ENCODE data around the gene SMS.

Gene SMS

DNA sequence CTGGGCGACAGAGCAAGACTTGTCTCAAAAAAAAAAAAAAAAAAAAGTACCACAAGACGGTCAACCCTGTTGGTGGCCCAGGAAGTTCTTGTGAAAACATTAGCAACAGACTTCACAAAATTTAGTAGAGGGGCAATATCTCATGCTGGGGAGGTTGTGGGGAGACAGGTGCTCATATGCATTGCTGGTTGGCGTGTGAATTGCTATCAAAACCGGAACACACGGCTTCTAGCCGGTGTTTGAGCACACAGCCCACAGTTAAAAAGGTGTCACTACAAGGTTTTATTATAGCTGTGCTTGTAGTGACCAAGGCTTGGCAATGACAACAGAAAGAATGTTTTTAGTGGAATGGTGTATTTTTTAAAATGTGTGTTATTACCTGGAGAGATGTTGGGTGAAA lies 41.8 kb downstream of the SMS start:
- DNase-seq (ENCODE audit: low spot score), result no peak

DNA sequence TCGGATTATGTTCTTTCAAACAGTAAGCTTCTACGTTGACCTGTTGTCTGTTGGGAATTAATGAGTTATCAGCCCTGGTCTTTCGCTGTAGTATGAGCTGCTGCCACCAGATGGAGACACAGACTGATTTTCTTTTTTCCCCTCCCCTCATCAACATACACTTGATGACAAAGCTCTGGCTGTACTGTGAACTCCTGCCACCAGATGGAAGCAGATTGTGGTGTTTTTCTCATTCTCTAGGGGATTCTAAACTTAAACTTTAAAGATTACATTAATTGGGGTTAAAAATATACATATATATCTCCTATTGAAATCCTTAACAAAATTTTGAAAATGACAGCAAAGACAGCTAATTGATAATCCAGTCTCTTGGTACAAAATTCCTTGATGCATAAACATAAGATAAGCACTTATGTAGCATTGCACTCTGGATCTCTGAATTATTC lies 44.8 kb downstream of the SMS start:
- no peak for DNase-seq (ENCODE audit: low spot score)

DNA sequence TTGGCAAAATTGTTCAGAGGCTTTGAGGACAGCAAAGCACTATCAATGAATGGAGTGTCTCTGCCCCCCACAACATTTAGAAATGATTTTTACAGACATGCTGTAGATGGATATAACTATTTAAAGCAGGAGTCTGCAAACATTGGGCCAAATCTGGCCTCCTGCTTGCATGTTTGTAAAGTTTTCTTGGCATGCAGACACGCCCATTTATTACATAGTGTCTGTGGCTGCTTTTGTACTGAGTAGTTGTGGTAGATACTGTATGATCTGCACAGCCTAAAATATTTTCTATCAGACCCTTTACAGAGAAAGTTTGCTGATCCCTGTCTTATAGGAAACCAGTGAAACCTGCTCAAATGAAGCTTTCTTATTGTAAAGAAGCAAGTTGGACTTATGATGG lies 46.1 kb downstream of the SMS start:
- no peak for DNase-seq (ENCODE audit: low spot score)

DNA sequence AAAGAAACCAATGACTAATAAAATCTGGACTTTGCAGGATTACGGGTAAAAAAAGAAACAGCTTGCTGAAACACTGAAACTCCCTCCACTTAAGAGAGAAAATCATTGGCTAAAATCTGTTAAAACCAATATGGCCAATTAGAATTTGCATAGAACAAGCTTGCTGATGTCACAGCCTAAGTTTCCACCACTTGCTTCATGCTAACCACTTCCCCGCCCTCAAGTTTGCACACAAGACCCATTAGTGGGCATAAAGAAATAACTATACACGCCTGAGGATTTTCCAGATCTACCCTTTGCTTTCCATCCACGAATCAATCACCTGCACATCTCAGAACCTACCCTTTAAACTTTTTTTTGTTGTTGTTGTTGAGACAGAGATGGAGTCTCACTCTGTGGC lies 48.9 kb downstream of the SMS start:
- no peak for DNase-seq (ENCODE audit: low spot score)

DNA sequence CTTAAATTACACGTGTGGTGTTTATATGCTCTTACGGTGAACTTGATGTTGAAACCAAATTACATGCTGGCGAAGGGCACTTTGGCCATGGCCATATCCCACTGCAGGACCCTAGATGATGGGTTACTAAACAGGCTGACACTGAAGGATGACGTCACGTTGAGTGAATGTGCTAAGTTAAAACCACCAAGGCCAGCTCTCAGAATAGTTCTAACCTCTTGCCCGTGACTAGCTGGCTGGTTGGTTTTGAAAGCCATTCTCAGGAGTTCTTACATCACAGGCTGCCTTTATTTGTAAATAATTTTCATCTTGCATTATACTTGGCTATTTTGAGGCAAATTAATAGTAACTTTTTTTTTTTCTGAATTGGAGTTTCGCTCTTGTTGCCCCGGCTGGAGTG lies 50.3 kb downstream of the SMS start:
- no peak for DNase-seq (ENCODE audit: low spot score)

DNA sequence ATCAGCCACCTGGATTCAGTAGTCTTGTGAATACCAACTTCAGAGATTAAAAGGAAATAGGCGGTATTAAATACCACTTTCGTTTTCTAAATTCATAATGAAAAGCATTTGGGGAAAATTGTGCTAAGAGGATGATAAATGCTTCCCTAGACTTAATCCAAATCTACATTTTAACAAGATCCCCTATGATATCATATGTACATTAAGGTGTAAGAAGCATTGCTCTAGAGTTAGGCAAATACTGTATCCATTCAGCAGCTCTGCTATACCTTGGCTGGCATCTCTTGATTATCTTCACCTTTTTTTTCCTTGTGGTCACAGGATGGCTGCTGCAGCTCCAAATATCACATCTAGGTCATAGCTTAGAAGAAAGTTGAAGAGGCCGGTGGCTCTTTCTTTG lies 51.0 kb downstream of the SMS start:
- DNase-seq (ENCODE audit: low spot score), result no peak

DNA sequence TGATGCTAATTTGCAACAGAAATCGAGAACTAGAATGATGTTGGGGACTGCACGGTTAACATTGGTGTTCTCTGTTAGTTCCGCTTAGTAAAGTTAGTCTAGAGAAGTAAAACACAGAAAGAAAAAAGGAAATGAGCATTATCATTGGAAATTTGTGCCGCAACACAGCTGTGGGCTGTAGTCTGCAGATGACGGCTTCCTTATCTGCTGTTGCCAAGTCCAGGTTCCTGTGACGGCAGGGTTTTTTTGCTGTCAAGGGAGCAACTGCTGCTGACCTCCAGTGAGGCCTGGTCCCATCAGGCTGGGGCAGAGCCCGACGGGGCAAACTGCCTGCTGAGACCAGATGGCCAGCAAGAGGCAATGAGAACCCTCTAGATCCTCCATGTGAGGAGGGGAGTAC lies 52.8 kb downstream of the SMS start:
- DNase-seq (ENCODE audit: low spot score), result no peak

DNA sequence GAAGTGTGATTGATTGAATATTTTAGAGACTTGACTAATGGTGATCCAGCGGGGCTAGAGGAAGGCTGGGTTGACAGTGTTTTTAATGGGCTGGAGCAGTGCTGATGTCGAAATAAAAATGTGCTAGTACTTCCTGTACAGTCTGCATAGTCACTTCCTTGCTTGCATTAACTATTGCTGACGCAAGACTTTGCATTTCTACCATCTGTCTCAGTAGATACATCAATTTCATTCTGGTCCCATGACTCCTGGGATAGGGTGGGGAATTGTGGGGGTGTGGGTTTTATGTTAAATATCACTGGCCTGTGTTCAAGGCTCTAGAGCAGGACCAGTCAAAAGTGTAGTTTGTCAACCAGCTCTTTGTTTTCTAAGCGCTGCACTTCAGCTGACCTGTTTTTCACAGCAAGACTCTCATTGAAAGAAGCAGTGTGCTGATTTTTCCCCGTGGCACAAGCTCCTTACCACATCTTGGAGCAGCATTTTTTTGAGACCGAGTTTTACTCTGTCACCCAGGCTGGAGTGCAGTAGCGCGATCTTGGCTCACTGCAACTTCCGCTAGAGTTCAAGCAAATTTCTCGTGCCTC lies 56.5 kb downstream of the SMS start:
- DNase-seq (ENCODE audit: low spot score), result no peak

DNA sequence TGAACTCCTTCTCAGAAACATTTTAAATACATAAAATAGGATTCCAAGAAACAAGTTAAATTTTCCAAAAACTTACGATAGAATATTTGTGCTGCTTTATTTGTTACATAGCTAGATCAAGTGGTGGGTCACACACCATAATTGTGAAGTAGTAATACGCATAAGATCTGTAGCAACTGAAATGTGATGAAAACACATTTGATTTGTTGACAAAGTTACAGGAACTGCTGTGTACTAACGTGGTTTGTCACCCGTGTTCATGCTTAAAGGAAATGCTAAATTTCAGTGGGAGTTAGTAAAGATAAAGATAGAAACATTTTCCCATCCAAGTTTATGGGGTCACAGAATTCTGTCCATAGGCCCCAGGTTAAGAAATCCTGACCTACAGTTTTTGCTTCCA lies 57.5 kb downstream of the SMS start:
- DNase-seq (ENCODE audit: low spot score), result no peak

DNA sequence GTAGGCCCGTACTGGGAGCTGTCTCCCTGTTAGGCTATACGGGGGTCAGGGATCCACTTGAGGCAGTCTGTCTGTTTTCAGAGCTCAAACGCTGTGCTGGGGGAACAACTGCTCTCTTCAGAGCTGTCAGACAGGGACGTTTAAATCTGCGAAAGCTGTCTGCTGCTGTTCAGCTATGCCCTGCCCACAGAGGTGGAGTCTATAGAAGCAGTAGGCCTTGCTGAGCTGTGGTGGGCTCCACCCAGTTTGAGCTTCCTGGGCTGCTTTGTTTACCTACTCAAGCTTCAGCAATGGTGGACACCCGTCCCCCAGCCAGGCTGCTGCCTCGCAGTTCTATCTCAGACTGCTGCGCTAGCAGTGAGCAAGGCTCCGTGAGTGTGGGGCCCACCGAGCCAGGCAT lies 64.4 kb downstream of the SMS start:
- DNase-seq (ENCODE audit: low spot score), result no peak

DNA sequence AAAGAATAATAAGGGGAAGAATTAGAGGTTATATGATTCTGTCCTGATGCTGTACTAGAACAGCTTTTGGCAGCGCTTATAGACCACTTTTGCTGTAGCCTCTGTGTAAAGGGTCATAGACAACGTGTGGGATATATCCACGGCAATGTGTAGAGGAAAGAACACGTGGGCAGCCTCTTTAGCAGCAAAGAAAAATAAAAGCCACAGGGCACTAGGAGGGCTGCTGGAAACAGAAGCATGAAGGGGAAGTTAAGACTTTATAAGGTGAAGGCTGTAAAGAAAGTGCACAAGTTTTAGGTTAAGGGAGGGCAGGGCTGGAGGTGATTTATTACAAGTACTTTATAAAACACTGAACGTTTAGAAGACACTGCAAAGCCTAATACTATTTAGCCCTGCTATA lies 71.5 kb downstream of the SMS start:
- no peak for DNase-seq (ENCODE audit: low spot score)

DNA sequence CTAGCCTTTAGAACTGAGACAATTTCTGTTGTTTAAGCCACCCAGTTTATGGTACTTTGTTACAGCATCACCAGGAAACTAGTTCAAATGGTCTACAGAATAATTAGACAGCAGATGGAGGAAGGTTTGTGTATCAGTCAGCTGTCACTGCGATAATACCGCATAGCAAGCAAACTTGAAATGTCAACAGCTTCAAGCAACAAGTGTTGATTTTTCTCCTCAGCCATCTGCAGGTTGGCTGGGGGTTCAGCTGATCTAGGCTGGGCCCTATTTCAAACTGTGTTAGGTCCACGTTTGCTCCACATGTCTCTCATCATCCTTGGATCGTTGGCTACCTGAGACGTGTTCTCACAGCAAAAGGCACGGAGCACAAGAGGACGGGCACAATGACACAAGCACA lies 72.4 kb downstream of the SMS start:
- DNase-seq (ENCODE audit: low spot score), result no peak

DNA sequence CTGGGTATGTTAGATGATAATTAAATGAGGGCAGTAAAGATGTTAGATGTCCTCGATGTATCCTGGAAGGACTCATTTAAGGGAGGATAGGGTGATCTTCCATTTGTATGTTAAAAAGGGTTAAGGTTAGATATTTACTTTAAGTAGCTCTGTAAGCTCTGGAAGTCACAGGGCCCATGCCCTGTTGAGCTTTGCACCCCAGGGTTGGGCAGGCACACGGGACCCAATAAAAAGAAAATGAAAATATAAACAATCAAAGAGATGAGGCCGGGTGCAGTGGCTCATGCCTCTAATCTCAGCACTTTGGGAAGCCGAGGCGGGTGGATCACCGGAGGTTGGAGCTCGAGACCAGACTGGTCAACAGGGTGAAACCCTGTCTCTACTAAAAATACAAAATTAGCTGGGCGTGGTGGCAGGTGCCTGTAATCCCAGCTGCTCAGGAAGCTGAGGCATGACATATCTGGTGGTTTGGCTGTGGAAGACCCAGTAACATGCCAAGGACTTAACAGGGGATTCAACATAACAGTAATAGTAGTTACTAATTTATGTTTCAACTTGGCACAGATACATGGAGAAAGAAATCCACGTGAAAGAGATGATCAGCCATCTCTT lies 74.7 kb downstream of the SMS start:
- DNase-seq (ENCODE audit: low spot score), result no peak

DNA sequence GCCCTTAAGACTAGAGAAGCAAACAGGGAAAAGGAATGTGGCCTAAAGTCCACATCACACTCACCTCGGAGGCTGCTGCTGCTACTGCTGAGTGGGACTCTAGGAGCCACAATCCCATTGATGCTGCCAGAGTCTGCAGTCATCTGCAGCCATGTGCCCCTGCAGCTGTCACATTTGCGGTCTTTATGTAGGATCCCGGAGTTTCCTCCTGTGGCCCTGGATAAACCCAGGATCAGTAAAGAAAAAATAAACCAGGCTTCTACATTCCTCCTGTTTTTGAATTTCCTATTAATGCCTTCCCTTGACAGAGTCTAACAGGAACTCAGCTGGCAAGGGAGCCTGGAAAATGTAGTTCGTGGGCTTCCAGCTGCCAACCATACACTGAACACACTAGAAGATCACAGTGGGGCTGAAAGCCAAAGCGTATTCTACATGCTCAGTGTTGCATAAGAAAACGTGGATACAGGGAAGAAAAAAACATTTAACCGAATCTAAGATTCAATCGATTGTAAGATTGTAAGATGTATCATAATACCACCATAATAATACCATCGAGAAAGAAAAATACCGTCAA lies 81.3 kb downstream of the SMS start:
- DNase-seq (ENCODE audit: low spot score), result no peak

DNA sequence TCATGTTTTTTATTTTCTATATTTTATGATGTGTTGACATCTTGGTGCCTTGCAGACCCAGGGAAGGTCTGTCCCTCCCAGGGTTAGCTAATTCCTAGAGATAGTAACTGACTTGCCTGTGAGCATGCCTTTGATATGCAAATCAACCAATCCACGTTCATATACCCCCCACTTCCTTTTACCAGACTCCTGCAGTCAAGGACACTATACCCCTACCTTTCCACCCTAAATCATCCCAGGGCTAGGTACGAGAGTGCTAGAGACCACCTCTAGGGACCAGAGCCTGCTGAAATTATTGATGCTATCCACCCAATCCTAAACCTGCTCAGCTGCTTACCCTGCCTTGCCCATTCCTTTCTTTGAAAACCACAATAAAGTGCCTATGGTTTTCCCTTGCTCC lies 84.1 kb downstream of the SMS start:
- no peak for DNase-seq (ENCODE audit: low spot score)

DNA sequence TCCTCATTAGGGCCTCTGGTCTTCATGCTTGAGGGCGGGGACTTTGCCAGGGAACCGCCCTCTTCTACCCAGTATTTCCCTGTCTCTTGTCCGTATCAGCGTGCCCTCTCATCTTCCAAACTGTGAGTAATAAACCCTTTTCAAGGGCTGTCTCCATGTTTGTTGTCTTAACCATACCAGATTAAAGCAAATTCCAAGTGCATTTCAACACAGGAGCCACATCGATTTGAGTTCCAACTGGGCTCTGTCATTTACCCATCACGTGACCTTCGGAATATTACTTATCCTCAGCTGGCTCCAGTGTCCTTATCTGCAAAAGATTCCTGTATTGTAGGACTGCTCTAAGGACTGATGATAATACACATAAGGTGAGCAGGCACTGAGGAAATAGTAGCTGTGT lies 85.2 kb downstream of the SMS start:
- no peak for DNase-seq (ENCODE audit: low spot score)

DNA sequence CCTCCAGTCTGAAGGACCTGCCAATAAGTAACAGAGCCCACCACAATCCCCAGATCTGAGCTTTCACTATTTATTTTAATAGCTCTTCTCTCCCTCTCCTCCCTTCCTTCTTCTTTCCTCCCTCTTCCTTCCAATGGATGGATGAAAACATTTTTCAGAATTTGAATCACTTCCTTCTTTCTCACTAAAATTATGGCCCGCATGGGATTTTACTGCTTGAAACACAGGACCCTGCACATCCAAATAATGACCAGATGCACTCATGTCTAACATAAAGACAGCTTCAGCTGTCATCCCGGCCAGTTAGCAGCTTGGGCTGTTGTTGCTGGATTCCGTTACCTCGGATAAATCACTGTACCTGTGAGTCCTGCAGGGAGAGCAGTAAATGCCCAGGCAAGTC lies 86.2 kb downstream of the SMS start:
- no peak for DNase-seq (ENCODE audit: low spot score)

DNA sequence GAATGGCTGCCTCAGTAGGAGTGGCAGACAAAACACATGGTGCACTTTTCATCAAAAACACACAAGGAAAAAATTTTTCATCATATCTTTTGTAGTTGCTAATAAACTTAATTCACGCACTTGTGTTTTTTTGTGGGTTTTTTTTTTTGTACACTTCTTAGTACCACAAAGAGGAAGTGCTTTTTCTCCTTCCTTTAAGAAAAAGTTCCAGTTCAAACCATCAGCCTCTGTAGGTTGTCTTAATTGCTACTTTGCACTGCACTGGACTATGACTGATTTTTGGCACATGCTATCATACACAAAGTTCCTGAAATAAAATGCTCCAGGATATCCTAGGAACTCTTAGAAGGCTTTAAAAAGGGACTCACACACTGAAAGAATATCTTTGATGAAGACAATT lies 91.6 kb downstream of the SMS start, which contains the start of gene PHEX:
PHEX (plus strand) TSS at position 242 of the 400 bp plus-strand sequence. CDS start 681 bp downstream, outside the sequence.
- DNase-seq (ENCODE audit: low spot score), result no peak

DNA sequence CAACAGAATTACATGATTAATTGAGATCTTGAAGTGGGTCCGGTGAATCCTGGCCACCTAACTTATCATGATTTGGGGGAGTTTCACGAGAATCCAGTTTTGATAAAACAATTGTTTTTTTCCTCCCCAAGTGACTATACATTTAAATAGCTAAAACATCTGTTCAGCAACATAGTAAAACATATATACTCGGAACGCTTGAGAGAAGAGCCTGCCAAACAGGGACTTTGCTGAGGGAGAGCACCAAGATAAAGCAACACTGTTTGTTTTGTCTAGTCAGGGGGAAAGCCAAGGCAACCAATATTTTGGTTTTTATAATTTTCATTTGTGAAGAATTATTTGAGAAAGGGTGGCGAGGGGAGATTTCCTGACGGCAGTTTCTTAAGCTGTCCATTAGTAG lies 92.0 kb downstream of the SMS start:
- DNase-seq (ENCODE audit: low spot score), result no peak

DNA sequence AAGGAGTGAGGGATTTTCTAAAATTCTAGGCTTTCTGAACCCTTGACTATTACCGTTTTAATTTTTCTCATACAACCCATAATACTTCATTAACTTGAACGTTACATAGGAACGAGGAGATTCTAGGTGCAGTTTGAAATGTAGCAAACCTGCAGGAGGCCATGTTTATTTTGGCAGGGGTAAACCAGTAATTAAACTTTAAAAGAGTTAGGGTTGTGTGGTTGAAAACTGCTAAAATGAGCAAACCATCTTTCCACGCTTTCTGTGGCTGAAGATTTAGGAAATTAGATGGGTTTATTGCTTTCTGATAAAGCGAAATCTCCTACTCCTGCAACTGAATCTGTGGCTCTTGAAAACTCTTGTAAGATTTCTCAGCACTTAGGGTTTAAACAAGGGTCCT lies 93.3 kb downstream of the SMS start:
- DNase-seq (ENCODE audit: low spot score), result no peak

DNA sequence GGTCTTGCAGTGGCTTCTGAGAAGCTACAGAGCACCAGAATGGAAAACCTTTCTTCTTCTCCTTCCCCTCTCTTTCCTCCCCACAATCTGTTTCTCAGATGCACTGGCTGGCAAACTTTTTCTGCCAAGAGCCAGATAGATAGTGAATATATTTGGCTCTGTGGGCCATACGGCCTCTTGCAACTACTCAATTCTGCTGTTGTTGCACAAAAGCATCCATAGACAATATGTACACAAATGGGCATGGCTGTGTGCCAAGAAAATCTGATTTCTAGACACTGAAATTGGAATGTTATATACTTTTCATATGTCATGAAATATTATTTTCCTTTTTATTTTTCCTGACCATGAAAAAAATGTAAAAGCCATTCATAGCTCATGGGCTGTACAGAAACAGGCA lies 94.7 kb downstream of the SMS start:
- DNase-seq (ENCODE audit: low spot score), result no peak

DNA sequence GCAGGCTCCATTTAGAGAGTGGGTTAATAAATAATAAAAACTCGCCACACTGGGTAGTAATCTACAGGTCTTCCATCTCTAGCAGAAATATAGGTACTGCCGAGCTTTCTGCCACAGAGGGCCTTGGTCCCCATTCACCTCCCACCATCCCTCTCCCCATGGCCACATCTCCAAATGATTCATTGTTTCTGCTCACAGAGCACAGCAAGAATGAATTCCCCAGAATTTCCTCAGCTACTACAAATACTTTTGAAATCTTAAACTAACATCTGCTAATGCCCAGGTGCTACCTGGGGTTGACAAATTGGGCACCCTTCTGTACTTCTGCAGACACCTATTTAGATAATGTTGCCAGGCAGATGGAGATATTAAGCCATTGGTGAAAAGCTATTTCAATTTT lies 96.7 kb downstream of the SMS start:
- DNase-seq (ENCODE audit: low spot score), result no peak

DNA sequence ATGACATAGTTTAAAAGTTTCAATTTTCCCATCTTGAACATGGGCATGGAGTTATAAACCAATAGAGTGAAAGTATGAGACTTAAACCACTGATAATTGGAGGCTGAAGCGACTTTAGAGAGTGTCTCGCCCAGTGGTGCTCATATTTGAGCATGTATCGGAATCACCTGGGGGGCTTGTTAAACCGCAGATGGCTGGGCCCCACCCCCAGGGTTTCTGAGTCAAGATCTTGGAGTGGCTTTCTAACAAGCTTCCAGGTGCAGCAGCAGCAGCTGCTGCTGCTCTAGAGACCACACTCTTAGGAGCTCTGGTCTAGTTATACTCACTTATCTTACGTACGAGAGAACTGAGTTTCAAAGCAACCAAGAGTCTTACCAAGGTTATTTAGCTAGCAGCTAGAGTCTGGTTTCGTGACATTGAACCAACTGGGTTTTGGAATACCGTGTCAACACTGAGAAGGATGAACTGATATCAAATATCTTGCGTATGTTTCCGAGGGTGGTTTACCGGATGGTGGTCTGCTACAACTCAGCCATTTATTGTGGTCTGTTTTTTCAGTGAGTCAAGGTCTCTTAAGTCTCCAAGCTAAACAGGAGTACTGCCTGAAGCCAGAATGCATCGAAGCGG lies 97.5 kb downstream of the SMS start:
- DNase-seq (ENCODE audit: low spot score), result no peak

DNA sequence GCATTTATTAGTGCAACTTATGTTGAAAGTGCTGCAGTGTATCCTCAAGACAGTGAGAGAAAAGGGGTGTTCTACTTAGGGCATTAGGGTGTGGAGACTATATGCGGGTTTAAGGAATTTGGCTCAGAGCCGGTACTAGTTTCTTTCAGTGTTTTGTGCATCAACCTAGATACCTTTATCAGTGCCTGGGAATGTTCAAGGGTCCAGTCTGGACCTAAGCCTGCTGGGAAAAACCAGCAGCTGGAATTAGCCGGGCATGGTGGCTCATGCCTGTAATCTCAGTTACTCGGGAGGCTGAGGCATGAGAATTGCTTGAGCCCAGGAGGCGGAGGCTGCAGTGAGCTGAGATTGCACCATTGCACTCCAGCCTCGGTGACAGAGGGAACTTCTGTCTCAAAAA lies 99.0 kb downstream of the SMS start:
- no peak for DNase-seq (ENCODE audit: low spot score)

Data from left forelimb (tissue), 1 donor.